Colonic mucosa (tissue), 4 donors: Measurements from ENCODE around the gene IGFBP4. TPM values are rescaled to one million over a fixed set of nuclear protein-coding genes. Genes with fewer than 3 reads are reported as not detected.
A peak's percentile ranks its signal among the peaks of the same experiment; 100 is the strongest.

Experiments
- DNase-seq: peaks from one replicate; pipeline ENCODE4 v3.0.0-alpha.2; 2020
- H3K27ac ChIP-seq: fragments of 200-600 bp; one replicate; pipeline ENCODE4 v1.8.0; 2021
- H3K27me3 ChIP-seq: fragments of 200-600 bp; one replicate; pipeline ENCODE4 v1.8.0; 2021
- H3K36me3 ChIP-seq: fragments of 200-600 bp; one replicate; pipeline ENCODE4 v1.8.0; 2021
- H3K4me1 ChIP-seq: fragments of 200-600 bp; one replicate; pipeline ENCODE4 v1.8.0; 2021; ENCODE audit warnings: mild to moderate bottlenecking
- H3K4me3 ChIP-seq: fragments of 200-600 bp; one replicate; pipeline ENCODE4 v1.8.0; 2021
- H3K9ac ChIP-seq, 2 donors: one replicate each; pipeline ENCODE4 v1.7.0; 2013; ENCODE audit warnings: control low read depth in 2 of 2, low read depth in 2 of 2, low read length in 2 of 2
- H3K9me3 ChIP-seq: fragments of 200-600 bp; one replicate; pipeline ENCODE4 v1.8.0; 2021
- CTCF ChIP-seq: fragments of 200-600 bp; IDR thresholded peaks from one replicate; pipeline ENCODE4 v1.8.0; 2022; ENCODE audit warnings: antibody characterized with exemption, mild to moderate bottlenecking
- intact Hi-C: fragments of 100-400 bp; cut with DNase I; formaldehyde crosslinking; loops from one replicate; pipeline ENCODE4 v1.14.1; 2022
- total RNA-seq, 2 donors: library from RNA; stranded (reverse); fragmentation: NEBNext Ultra II Directional in 1 of 2; extraction: Animal tissue kit (Norgen Biotek cat#: 25700) in 1 of 2; gene quantifications; one replicate each; pipeline ENCODE4 v1.2.1, GENCODE V29; 2021
- donor health status: healthy.
- donor health status: DM: no; HTN: no; CAD: no.
- donor health status: DM: no; HTN: no; CAD: no.

The IGFBP4 gene
- total RNA-seq, 2 donors from 2014 or later = 182 to 291 TPM

GRCh38 chr17:40472733-40473452 lies 29.6 kb downstream of the IGFBP4 start:
- H3K9me3 ChIP-seq = no peaks in the 10 kb centered on the region
- H3K36me3 ChIP-seq = no peaks in the 10 kb centered on the region
- no peak overlapping the region for H3K4me3 ChIP-seq
- no peak for DNase-seq
- intact Hi-C loops = no loop called here
- TF ChIP-seq CTCF = no peak
- no peaks in the 10 kb centered on the region for H3K4me1 ChIP-seq
- H3K9ac ChIP-seq = no peak overlapping the region
- H3K27ac ChIP-seq = no peak overlapping the region
- no peaks in the 10 kb centered on the region for H3K27me3 ChIP-seq

- H3K4me3 ChIP-seq = no peak overlapping the region
- H3K4me1 ChIP-seq = no peaks in the 10 kb centered on the region
- H3K9me3 ChIP-seq = no peaks in the 10 kb centered on the region
- no peaks in the 10 kb centered on the region for H3K27me3 ChIP-seq
- no peak for TF ChIP-seq CTCF
- intact Hi-C loops = no loop called here
- no peak for DNase-seq
- H3K36me3 ChIP-seq = no peaks in the 10 kb centered on the region
- no peak overlapping the region for H3K27ac ChIP-seq
- H3K9ac ChIP-seq = no peak overlapping the region
Measured at GRCh38 chr17:40473573-40474365, 30.5 kb downstream of the IGFBP4 start.

GRCh38 chr17:40474419-40475002 lies 31.3 kb downstream of the IGFBP4 start:
- no peak for TF ChIP-seq CTCF
- H3K4me3 ChIP-seq = no peak overlapping the region
- no peak overlapping the region for H3K27ac ChIP-seq
- no peaks in the 10 kb centered on the region for H3K9me3 ChIP-seq
- no peaks in the 10 kb centered on the region for H3K4me1 ChIP-seq
- no peak overlapping the region for H3K9ac ChIP-seq
- H3K36me3 ChIP-seq = no peaks in the 10 kb centered on the region
- no peaks in the 10 kb centered on the region for H3K27me3 ChIP-seq
- intact Hi-C loops = loop anchor here (5.0 kb wide), 1 partner anchor 32 kb away; the partner anchor contains the start of gene IGFBP4
- no peak for DNase-seq

- no peaks in the 10 kb centered on the region for H3K4me1 ChIP-seq
- H3K4me3 ChIP-seq = no peak overlapping the region
- intact Hi-C loops = loop anchor here (5.0 kb wide), 1 partner anchor 33 kb away; the partner anchor contains the start of gene IGFBP4
- DNase-seq = no peak
- TF ChIP-seq CTCF = no peak
- H3K27ac ChIP-seq = no peak overlapping the region
- H3K9me3 ChIP-seq = no peaks in the 10 kb centered on the region
- H3K36me3 ChIP-seq = no peaks in the 10 kb centered on the region
- peak overlapping the region in 1 of 2 donors; percentile 6 for H3K9ac ChIP-seq
- no peaks in the 10 kb centered on the region for H3K27me3 ChIP-seq
Measured at GRCh38 chr17:40475234-40475908, 32.1 kb downstream of the IGFBP4 start.

- Histone ChIP-seq H3K4me3 (no peak overlapping the region), H3K27me3 (no peaks in the 10 kb centered on the region), H3K9ac (no peak overlapping the region), H3K4me1 (peaks cover 7% of the 10 kb centered on the region), H3K36me3 (no peaks in the 10 kb centered on the region), H3K27ac (no peak overlapping the region), H3K9me3 (no peaks in the 10 kb centered on the region)
- TF ChIP-seq CTCF = no peak
- DNase-seq = no peak
- intact Hi-C loops = loop anchor here (5.0 kb wide), 1 partner anchor 35 kb away; the partner anchor contains the start of gene IGFBP4
Measured at GRCh38 chr17:40477796-40478195, 34.5 kb downstream of the IGFBP4 start.
